ENCODE measurements around the gene PAK6.

DNA sequence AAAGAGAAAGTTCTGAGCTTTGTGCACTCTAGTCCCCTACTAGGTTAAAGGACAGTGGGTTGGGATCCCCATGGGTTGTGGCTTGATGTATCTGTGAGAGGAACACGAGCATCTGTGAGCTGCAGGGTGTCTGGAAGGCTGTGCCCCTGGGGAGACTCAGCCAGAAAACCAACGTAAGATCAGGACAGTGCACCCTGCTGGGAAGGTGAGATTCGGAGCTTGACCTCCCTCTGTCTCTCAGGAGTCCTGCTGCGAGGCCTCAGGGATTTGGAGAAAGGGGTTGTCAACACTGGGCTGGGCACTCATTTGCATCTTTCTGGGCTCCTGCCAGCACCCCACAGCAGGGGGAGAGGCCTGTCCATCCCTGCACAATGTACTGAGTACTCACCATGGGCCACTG, 28.8 kb downstream of the PAK6 start:
- TF ChIP-seq, protein P1, sequence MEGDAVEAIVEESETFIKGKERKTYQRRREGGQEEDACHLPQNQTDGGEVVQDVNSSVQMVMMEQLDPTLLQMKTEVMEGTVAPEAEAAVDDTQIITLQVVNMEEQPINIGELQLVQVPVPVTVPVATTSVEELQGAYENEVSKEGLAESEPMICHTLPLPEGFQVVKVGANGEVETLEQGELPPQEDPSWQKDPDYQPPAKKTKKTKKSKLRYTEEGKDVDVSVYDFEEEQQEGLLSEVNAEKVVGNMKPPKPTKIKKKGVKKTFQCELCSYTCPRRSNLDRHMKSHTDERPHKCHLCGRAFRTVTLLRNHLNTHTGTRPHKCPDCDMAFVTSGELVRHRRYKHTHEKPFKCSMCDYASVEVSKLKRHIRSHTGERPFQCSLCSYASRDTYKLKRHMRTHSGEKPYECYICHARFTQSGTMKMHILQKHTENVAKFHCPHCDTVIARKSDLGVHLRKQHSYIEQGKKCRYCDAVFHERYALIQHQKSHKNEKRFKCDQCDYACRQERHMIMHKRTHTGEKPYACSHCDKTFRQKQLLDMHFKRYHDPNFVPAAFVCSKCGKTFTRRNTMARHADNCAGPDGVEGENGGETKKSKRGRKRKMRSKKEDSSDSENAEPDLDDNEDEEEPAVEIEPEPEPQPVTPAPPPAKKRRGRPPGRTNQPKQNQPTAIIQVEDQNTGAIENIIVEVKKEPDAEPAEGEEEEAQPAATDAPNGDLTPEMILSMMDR (IDR thresholded peaks at IDR 0.05), result no peak
- TF ChIP-seq, protein P2, sequence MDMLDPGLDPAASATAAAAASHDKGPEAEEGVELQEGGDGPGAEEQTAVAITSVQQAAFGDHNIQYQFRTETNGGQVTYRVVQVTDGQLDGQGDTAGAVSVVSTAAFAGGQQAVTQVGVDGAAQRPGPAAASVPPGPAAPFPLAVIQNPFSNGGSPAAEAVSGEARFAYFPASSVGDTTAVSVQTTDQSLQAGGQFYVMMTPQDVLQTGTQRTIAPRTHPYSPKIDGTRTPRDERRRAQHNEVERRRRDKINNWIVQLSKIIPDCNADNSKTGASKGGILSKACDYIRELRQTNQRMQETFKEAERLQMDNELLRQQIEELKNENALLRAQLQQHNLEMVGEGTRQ (IDR thresholded peaks at IDR 0.05; ENCODE audit: borderline replicate concordance, low read depth, low read length), result no peak
